Erythroblast (primary cell): ENCODE data around the gene GPS1.

Experiments used
- DNase-seq, 2 experiments: peaks; one replicate each; lab custom pipeline; 2025; lab: John Stamatoyannopoulos, UW
- GATA1 ChIP-seq: IDR thresholded peaks from 2 replicates; pipeline ENCODE4 v1.6.1; 2011; ENCODE audit warnings: low read depth, mild to moderate bottlenecking, control low read depth, low read length, moderate library complexity
- POLR2A ChIP-seq: IDR thresholded peaks from 2 replicates; pipeline ENCODE4 v1.6.1; 2011; ENCODE audit warnings: mild to moderate bottlenecking, low read length

Gene GPS1

DNA sequence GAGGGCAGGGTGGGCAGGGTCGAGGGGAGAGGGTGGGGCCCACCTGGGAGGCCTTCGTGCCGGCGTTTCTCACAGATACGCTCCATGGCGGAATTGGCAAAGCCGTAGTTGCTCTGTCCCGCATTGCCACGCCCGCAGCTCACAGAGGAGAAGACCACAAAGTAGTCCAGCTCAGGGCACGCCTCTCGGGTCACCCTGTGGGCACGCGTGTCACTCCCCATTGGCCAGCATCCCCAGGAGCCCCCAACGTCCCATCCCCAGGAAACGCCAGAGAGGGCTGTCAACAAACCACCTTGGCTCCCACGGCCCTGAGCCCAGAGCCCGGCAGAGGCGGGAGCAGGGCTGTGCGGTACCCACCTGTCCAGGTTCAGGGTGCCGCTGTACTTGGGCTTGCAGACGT, 30.3 kb downstream of the GPS1 start:
- TF ChIP-seq POLR2A (no peak), GATA1 (no peak)
- no peak for DNase-seq

GRCh38 chr17:82082456-82082855, 30.8 kb downstream of the GPS1 start:
- no peak for TF ChIP-seq GATA1
- no peak for TF ChIP-seq POLR2A

DNA sequence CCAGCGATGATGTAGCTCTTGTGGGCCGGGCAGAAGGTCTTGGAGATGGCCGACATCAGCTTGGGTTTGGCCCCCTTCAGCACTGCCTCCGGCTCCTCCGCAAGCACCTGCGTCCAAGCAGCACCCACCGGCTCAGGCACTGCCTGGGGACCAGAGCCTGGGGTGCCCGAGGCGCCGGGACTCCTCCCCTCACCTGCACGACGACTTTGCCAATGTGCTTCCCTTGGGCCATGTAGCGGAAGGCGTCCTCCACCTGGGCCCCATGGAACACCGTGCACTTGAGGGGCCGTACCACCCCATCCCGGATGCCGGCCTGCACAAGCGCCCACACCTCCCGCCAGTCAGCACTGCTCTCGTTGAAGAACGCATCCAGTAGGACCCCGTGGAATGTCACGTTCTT, 31.3 kb downstream of the GPS1 start:
- TF ChIP-seq GATA1 (no peak), POLR2A (no peak)
- no peak for DNase-seq

More at GRCh38 chr17:82082456-82082855, 30.8 kb downstream of the GPS1 start:
- no peak for DNase-seq

DNA sequence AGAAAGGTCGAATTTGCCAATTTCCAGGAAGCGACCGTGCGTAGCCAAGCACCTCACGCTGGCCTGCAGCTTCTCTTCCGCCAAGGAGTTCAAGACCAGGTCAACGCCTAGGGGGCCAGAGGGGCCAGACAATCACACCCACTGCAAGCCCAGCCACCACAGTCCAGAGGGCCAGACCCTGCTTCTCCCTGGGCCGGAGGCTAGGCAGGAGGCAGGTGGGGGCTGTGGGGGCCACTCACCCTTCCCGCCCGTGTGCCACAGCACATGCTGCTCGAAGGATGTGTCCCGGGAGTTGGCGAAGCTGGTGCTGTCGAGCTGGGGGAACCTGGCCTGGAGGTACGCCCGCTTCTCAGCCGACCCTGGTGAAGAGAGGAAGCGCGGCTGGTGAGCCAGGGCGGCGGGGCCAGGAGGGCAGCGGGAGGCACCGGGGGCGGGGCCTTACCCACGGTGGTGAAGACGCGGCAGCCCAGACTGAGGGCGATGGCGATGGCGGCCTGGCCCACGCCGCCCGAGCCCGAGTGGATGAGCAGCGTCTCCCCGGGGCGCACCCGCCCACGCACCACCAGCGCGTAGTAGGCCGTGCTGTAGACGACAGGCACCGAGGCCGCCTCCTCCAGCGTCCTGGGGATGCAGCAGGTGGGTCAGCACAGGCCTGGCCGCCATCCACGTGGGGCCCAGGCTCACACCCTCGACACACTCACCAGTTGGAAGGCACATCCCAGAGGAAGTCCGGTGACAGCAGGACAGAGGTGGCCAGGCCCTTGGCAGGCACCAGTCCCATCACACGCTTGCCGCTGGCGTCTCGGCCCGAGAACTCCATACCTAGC, 32.0 kb downstream of the GPS1 start:
- DNase-seq: no peak
- TF ChIP-seq GATA1 (no peak), POLR2A (no peak)

DNA sequence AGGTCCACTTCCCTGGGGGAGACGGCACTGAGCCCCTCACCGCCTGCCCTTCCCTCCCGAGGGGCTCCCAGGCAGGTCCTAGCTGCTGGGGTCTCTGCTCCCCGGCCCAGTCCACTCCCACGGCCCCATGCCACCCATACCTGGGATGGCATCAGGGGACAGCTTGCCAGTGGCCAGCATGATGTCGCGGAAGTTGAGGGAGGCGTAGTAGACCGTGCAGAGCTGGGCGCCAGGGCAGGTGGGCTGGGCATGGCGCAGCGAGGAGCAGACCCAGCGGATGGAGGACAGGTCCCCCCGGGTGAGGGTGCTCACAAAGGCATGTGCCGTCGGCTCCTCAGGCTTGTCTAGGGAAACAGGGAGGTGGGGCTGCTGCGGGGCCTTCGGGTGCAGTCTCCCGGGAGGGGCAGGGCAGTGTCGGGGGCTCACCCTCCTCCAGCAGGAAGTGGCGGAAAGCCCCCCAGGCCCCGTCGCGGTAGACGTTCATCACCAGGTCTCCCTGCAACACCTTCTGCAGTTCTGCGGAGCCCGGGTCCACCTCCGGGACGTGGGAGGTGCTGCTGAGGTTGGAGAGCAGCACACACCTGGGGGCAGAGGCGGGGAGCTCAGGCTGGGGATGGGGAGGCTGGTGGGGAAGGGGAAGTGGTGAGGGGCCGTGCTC, 32.8 kb downstream of the GPS1 start:
- DNase-seq: no peak
- TF ChIP-seq POLR2A: no peak
- no peak for TF ChIP-seq GATA1

- TF ChIP-seq GATA1: no peak
- no peak for DNase-seq
These were observed 33.5 kb downstream of the GPS1 start for GRCh38 chr17:82085031-82085861.

- no peak for DNase-seq
- TF ChIP-seq GATA1 (no peak), POLR2A (no peak)
These were observed 34.5 kb downstream of the GPS1 start for GRCh38 chr17:82085931-82086764.

GRCh38 chr17:82086941-82087906, 35.5 kb downstream of the GPS1 start:
- TF ChIP-seq GATA1 (no peak), POLR2A (no peak)
- DNase-seq: no peak

DNA sequence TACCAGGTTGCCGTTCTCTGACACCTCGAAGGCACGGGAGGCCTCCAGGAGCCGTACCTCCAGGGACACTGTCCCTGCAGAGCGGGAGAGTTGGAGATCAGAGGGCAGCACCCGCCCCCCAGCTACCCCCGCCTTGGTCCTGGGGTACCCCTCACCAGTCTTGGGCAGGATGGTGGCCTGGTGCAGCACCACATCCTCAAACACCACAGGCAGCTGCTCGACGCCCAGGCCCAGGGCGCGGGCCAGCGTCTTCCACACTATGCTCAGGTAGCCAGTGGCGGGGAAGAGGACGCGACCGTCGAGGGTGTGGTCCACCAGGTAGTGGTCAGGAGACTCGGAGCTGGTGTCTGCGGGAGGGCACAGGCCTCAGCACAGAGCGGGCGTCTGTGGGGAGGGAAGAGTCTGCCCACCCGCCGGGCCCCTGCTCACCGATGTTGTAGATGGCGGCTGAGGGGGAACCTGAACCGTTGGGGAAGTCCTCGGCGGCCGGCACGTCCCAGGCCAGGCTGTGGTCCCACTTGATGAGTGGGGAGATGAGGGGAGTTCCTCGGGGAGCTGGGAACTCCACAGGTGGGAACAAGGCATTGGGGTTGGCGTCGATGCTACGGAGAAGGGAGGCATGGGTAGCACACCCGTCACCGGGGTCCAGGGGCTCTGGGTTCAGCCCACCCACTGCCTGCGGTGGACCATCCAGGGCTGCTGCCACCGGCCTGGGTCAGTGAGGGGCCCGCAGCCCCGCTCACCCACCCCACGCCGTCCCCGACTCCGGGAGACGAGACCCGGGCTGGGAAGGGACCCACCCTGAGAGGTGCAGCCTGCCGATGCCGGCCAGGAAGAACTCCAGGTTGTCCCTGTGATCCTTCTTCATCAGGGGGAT, 36.5 kb downstream of the GPS1 start:
- no peak for DNase-seq
- TF ChIP-seq POLR2A (no peak), GATA1 (no peak)

DNA sequence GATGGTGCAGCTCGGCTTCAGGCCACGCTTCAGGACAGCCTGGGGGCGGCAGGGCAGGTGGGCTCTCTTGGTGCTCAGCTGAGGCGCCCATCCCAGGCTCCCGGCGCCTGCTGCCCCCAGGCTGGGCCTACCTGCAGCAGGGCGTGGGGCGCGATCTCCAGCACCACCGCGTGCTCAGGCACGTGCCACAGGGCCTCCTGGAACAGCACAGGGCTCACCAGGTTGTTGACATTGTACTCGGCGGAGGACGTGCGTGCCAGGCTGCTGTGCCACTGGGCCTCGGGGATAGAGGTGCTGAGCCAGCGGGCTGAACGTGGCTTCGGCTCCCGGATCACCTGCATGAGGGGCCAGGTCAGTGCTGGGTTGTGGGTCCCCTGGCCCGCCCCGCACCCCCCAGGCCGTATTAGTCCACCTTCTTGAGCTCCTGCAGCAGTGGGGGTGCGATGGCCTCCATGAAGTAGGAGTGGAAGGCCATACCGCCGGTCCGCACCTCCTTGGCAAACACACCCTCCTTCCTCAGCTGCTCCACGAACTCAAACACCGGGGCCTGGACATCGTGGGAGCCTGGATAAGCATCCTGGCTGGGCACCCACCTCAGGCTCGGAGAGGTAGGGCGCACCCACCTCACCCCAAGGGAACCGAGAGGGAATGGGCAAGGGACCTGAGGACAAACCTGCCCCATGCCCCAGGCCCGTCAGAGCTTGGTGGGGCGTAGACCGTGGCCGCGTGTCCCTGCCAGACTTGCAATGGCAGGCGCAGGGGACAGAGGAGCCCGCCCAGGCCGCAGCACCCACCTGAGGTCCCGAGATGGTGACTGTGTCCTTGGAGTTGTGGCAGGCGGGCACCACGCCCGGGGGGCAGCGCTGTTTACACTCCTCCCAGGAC, 37.4 kb downstream of the GPS1 start:
- DNase-seq: no peak
- TF ChIP-seq GATA1 (no peak), POLR2A (no peak)
